22Rv1 (cell line): ENCODE measurements around the gene ITCH.

Experiments
- CTCF ChIP-seq: fragments of 450-650 bp; IDR thresholded peaks from 2 replicates; pipeline ENCODE4 v1.5.1; 2017; ENCODE audit warnings: mild to moderate bottlenecking
- ZFX ChIP-seq: fragments of 450-650 bp; IDR thresholded peaks from 2 replicates; pipeline ENCODE4 v1.6.1; 2017; ENCODE audit warnings: antibody characterized with exemption, borderline replicate concordance

- TF ChIP-seq CTCF (no peak), ZFX (no peak)
These were observed 172.8 kb downstream of the ITCH start for GRCh38 chr20:34535857-34536256.
